ENCODE measurements around the gene EIF4E2.

- no peak for TF ChIP-seq ZFP3 (CRISPR knock-in tag; IDR thresholded peaks at IDR 0.05)
- no peak for TF ChIP-seq ZFP30 (CRISPR knock-in tag; IDR thresholded peaks at IDR 0.05)
- TF ChIP-seq PATZ1 (CRISPR knock-in tag; IDR thresholded peaks at IDR 0.05; ENCODE audit: borderline replicate concordance), result no peak
- no peak for TF ChIP-seq CREB5 (CRISPR knock-in tag; IDR thresholded peaks at IDR 0.05; ENCODE audit: low read depth)
- TF ChIP-seq ARNTL (CRISPR knock-in tag; IDR thresholded peaks at IDR 0.05; ENCODE audit: borderline replicate concordance, low read depth), result no peak
- TF ChIP-seq TOX (CRISPR knock-in tag; IDR thresholded peaks at IDR 0.05; ENCODE audit: borderline replicate concordance), result no peak
- TF ChIP-seq TSHZ2 (CRISPR knock-in tag; IDR thresholded peaks at IDR 0.05), result no peak
Measured at GRCh38 chr2:232513353-232513752, 37.1 kb upstream of the EIF4E2 start.
